Measurements from ENCODE around the gene SON. TPM values are rescaled to one million over a fixed set of nuclear protein-coding genes. Genes with fewer than 3 reads are reported as not detected.

The SON gene
- total RNA-seq, 1 experiment from 2014 or later: 329 TPM

DNA sequence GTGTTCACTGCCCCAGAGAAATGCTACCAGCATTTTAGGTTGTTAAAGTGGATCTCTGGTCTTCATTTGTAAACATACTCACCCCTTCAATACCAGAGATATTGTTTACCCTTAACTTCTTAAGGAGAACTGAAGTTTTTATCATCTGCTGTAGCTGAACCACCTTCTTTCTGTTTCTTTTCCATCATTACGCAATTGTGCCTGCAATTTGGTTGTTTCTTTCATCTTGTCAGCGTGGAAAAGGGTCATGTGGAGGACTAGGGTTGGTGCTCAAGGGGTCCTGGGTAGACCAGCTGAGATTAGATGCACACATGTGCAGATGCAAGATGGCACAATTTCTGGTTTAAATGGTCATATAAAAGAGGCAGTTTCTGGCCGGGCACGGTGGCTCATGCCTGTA, 23.9 kb upstream of the SON start:
- H3K56ac ChIP-seq (ENCODE audit: insufficient read length, low read depth, low read length): no peak overlapping the region
- no peak overlapping the region for H3K4me3 Mint-ChIP-seq
- H2AK5ac ChIP-seq (ENCODE audit: insufficient read length, low read length): no peak overlapping the region
- H3K4me1 Mint-ChIP-seq: no peaks in the 10 kb centered on the region
- H3K79me1 ChIP-seq (ENCODE audit: insufficient read depth, low read depth, low read length, poor library complexity, severe bottlenecking): no peaks in the 10 kb centered on the region
- DNase-seq: no peak
- no peak overlapping the region for H2BK15ac ChIP-seq (ENCODE audit: low read depth, low read length)
- no peak overlapping the region for H2BK20ac ChIP-seq (ENCODE audit: low read depth, low read length, poor library complexity, severe bottlenecking)
- no peaks in the 10 kb centered on the region for H3K4me1 ChIP-seq (ENCODE audit: insufficient read depth, low read length)
- H2BK120ac ChIP-seq (ENCODE audit: low read depth, low read length, poor library complexity, severe bottlenecking): no peak overlapping the region
- H3K9me3 Mint-ChIP-seq: no peaks in the 10 kb centered on the region
- H4K8ac ChIP-seq (replicated peaks; ENCODE audit: insufficient read length, low read depth, low read length): no peak overlapping the region
- H2BK12ac ChIP-seq (ENCODE audit: insufficient read length, low read depth, low read length): no peak overlapping the region
- no peaks in the 10 kb centered on the region for H3K23me2 ChIP-seq (ENCODE audit: insufficient read length, low read depth, low read length, poor library complexity, severe bottlenecking)
- H2BK5ac ChIP-seq (ENCODE audit: insufficient read length, low read length): no peak overlapping the region
- no peak overlapping the region for H3K4me2 ChIP-seq (ENCODE audit: insufficient read depth, insufficient read length, low read length)
- no peak overlapping the region for H3K14ac ChIP-seq (ENCODE audit: insufficient read depth, low read length)
- H3K27ac ChIP-seq (ENCODE audit: insufficient read length, low read depth, low read length): no peak overlapping the region
- no peaks in the 10 kb centered on the region for H4K20me1 ChIP-seq (ENCODE audit: control insufficient read depth, insufficient read depth, insufficient read length)
- no peaks in the 10 kb centered on the region for H3K79me2 ChIP-seq (ENCODE audit: insufficient read depth, low read length)
- H3K36me3 Mint-ChIP-seq (ENCODE audit: insufficient read depth in 1 of 3, low read depth in 3 of 3): peaks cover 45 to 74% (median 67%) of the 10 kb centered on the region in 3 experiments; a peak in 6 of 7 replicates
- H3T11ph ChIP-seq (ENCODE audit: low read length): no peak overlapping the region
- H4K91ac ChIP-seq (ENCODE audit: insufficient read length, low read depth, low read length): no peak overlapping the region
- no peak overlapping the region for H3K23ac ChIP-seq (ENCODE audit: insufficient read length, low read depth, low read length)
- peak overlapping the region in 1 of 3 experiments; percentile 23; a peak in 1 of 7 replicates for H3K27ac Mint-ChIP-seq
- H3K4ac ChIP-seq (ENCODE audit: low read depth, low read length): no peak overlapping the region
- no peak overlapping the region for H3K9ac ChIP-seq (ENCODE audit: extremely low read depth, insufficient read length, low read length)
- no peaks in the 10 kb centered on the region for H3K27me3 Mint-ChIP-seq (ENCODE audit: low read depth)
- no peak overlapping the region for H4K5ac ChIP-seq (ENCODE audit: insufficient read length, low read depth, low read length)
- H3K27me3 ChIP-seq (ENCODE audit: insufficient read depth, low read length): no peaks in the 10 kb centered on the region
- H3K18ac ChIP-seq (ENCODE audit: insufficient read length, low read depth, low read length): no peak overlapping the region
- TF ChIP-seq, protein P1, sequence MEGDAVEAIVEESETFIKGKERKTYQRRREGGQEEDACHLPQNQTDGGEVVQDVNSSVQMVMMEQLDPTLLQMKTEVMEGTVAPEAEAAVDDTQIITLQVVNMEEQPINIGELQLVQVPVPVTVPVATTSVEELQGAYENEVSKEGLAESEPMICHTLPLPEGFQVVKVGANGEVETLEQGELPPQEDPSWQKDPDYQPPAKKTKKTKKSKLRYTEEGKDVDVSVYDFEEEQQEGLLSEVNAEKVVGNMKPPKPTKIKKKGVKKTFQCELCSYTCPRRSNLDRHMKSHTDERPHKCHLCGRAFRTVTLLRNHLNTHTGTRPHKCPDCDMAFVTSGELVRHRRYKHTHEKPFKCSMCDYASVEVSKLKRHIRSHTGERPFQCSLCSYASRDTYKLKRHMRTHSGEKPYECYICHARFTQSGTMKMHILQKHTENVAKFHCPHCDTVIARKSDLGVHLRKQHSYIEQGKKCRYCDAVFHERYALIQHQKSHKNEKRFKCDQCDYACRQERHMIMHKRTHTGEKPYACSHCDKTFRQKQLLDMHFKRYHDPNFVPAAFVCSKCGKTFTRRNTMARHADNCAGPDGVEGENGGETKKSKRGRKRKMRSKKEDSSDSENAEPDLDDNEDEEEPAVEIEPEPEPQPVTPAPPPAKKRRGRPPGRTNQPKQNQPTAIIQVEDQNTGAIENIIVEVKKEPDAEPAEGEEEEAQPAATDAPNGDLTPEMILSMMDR (conservative IDR thresholded peaks at IDR 0.05): no peak
- no peaks in the 10 kb centered on the region for H3K9me3 ChIP-seq (ENCODE audit: control insufficient read depth, low read depth, low read length)
- no peak overlapping the region for H2AFZ ChIP-seq (ENCODE audit: low read length)
- WGBS (ENCODE audit: extremely low coverage, insufficient read length, low lambda C conversion rate): no CpG with 5 or more reads among the region's 4 CpGs
